Stimulated activated CD8-positive, alpha-beta memory T cell treated with anti-CD3 and anti-CD28 coated beads, Interleukin-7, amount 100 ng/mL, for 48 hours (primary cell): Measurements from ENCODE around the gene RNF114.
"Not testable (repeated sequence)": the region's sequence is repeated elsewhere in the genome, so short reads cannot be mapped to it uniquely, and the experiment has no call there.

Source experiments
- DNase-seq, 2 donors: peaks; one replicate each; pipeline ENCODE4 v3.0.0-alpha.2; 2020; ENCODE audit warnings: low read depth in 1 of 2; ENCODE audit errors: extremely low read depth in 1 of 2

The RNF114 gene

GRCh38 chr20:49961413-49961812, 25.2 kb downstream of the RNF114 start:
- no peak for DNase-seq

- no peak for DNase-seq
These were observed 29.0 kb downstream of the RNF114 start for GRCh38 chr20:49964964-49965780.

- DNase-seq: no peak
These were observed 29.6 kb downstream of the RNF114 start for GRCh38 chr20:49965781-49966305.

- no peak for DNase-seq
These were observed 30.7 kb downstream of the RNF114 start for GRCh38 chr20:49966861-49967260.

GRCh38 chr20:49969234-49969633, 33.0 kb downstream of the RNF114 start:
- no peak for DNase-seq

- no peak for DNase-seq
These were observed 33.7 kb downstream of the RNF114 start for GRCh38 chr20:49969946-49970345.

- DNase-seq: no peak
These were observed 34.3 kb downstream of the RNF114 start for GRCh38 chr20:49970498-49970897.

- no peak for DNase-seq
These were observed 37.8 kb downstream of the RNF114 start for GRCh38 chr20:49973981-49974380.

GRCh38 chr20:49976542-49976941, 40.3 kb downstream of the RNF114 start:
- DNase-seq: no peak

- DNase-seq: not testable (repeated sequence)
These were observed 41.5 kb downstream of the RNF114 start for GRCh38 chr20:49977740-49978139.

GRCh38 chr20:49978685-49979029, 42.5 kb downstream of the RNF114 start:
- DNase-seq: no peak

GRCh38 chr20:49979030-49979832, 43.0 kb downstream of the RNF114 start:
- peak in 1 of 2 donors; percentile 45 for DNase-seq

GRCh38 chr20:49980140-49981008, 44.2 kb downstream of the RNF114 start:
- DNase-seq: no peak

GRCh38 chr20:49981218-49982071, 45.2 kb downstream of the RNF114 start:
- DNase-seq: no peak

GRCh38 chr20:49982072-49982345, 45.8 kb downstream of the RNF114 start:
- DNase-seq: no peak

GRCh38 chr20:49982346-49983122, 46.3 kb downstream of the RNF114 start, which contains the start of gene SNAI1:
Gene SNAI1 (plus strand): TSS chr20:49982980. CDS start chr20:49983060, 80 bp downstream.
- peak; percentile 54 to 65 for DNase-seq

GRCh38 chr20:49983123-49983847, 47.1 kb downstream of the RNF114 start:
- DNase-seq: no peak

GRCh38 chr20:49983848-49984408, 47.7 kb downstream of the RNF114 start:
- DNase-seq: no peak
